PC-9 (cell line): ENCODE measurements around the gene RPS6KA5. TPM values are rescaled to one million over a fixed set of nuclear protein-coding genes. Genes with fewer than 3 reads are reported as not detected.
"Not testable (repeated sequence)": the region's sequence is repeated elsewhere in the genome, so short reads cannot be mapped to it uniquely, and the experiment has no call there.

ENCODE experiments used
- BruUV-seq: library from RNA; stranded (reverse); fragments of 400-500 nt; replicated peaks from 2 replicates; lab custom pipeline; 2021; lab: Mats Ljungman, UMichigan
- CTCF ChIA-PET: fragments of 300-600 bp; sonication (Branson Sonifier 250); formaldehyde crosslinking; loops from one replicate; lab custom pipeline; 2022; ENCODE audit warnings: antibody characterized with exemption; lab: Charles Lee
- POLR2A ChIA-PET: fragments of 300-600 bp; sonication (Branson Sonifier 250); formaldehyde crosslinking; loops from one replicate; lab custom pipeline; 2022; ENCODE audit warnings: antibody characterized with exemption; ENCODE audit not compliant: unreplicated experiment; lab: Charles Lee
- DNase-seq, 2 experiments: peaks; one replicate each; pipeline versions ENCODE4 v3.0.0 to v3.0.0-alpha.2; 2015 to 2022; ENCODE audit warnings: mixed read lengths in 1 of 2
- H2AFZ ChIP-seq: fragments of 200-600 bp; sonication (generic); 2 replicates; pipeline ENCODE4 v1.8.1; 2017; ENCODE audit warnings: antibody characterized with exemption
- H3F3A ChIP-seq: fragments of 200-600 bp; sonication (generic); 2 replicates; pipeline ENCODE4 v1.8.1; 2017; ENCODE audit warnings: antibody characterized with exemption, mild to moderate bottlenecking, low read depth; ENCODE audit not compliant: insufficient read depth
- H3K27ac ChIP-seq: fragments of 200-600 bp; sonication (generic); 2 replicates; pipeline ENCODE4 v1.6.1; 2016; ENCODE audit warnings: mixed run types
- H3K27me3 ChIP-seq: fragments of 200-600 bp; sonication (generic); 2 replicates; pipeline ENCODE4 v1.6.1; 2016; ENCODE audit warnings: low read depth, mixed run types; ENCODE audit not compliant: insufficient read depth
- H3K36me3 ChIP-seq: fragments of 200-600 bp; sonication (generic); 2 replicates; pipeline ENCODE4 v1.6.1; 2016; ENCODE audit warnings: low read depth, mixed run types
- H3K4me1 ChIP-seq: fragments of 200-600 bp; sonication (generic); replicated peaks from 2 replicates; pipeline ENCODE4 v1.6.1; 2016; ENCODE audit warnings: mixed run types; ENCODE audit not compliant: insufficient read depth
- H3K4me2 ChIP-seq: fragments of 200-600 bp; sonication (generic); 2 replicates; pipeline ENCODE4 v1.6.1; 2017; ENCODE audit warnings: mixed run types
- H3K4me3 ChIP-seq: fragments of 200-600 bp; sonication (generic); 2 replicates; pipeline ENCODE4 v1.6.1; 2016; ENCODE audit warnings: mixed run types
- H3K79me2 ChIP-seq: fragments of 200-600 bp; sonication (generic); 2 replicates; pipeline ENCODE4 v1.6.1; 2017; ENCODE audit warnings: low read depth, mixed run types
- H3K9me2 ChIP-seq: fragments of 200-600 bp; sonication (generic); 2 replicates; pipeline ENCODE4 v1.8.1; 2017; ENCODE audit warnings: mild to moderate bottlenecking; ENCODE audit not compliant: insufficient read depth
- H3K9me3 ChIP-seq: fragments of 200-600 bp; sonication (generic); 2 replicates; pipeline ENCODE4 v1.8.1; 2016; ENCODE audit warnings: low read depth; ENCODE audit not compliant: insufficient read depth
- H4K20me1 ChIP-seq: fragments of 200-600 bp; sonication (generic); 2 replicates; pipeline ENCODE4 v1.8.1; 2017; ENCODE audit not compliant: insufficient read depth
- EZH2 ChIP-seq: fragments of 200-600 bp; sonication (generic); IDR thresholded peaks from 2 replicates; pipeline ENCODE4 v1.8.0; 2017; ENCODE audit warnings: antibody characterized with exemption, low read depth
- intact Hi-C: fragments of 100-400 bp; cut with micrococcal nuclease; formaldehyde crosslinking; loops from one replicate; pipeline ENCODE4 v1.10.0; 2022; ENCODE audit not compliant: unreplicated experiment
- total RNA-seq: library from RNA; stranded (reverse); gene quantifications from 2 replicates; pipeline ENCODE4 v1.2.3, GENCODE V29; 2021
- TF ChIP-seq, protein P1 (sequence below): fragments of 200-600 bp; sonication (generic); conservative IDR thresholded peaks from 2 replicates; pipeline ENCODE4 v1.6.1; 2017; ENCODE audit warnings: mixed run types, antibody characterized with exemption, mild to moderate bottlenecking, moderate library complexity

Gene RPS6KA5
- total RNA-seq, 1 experiment from 2014 or later = 3.5 TPM

DNA sequence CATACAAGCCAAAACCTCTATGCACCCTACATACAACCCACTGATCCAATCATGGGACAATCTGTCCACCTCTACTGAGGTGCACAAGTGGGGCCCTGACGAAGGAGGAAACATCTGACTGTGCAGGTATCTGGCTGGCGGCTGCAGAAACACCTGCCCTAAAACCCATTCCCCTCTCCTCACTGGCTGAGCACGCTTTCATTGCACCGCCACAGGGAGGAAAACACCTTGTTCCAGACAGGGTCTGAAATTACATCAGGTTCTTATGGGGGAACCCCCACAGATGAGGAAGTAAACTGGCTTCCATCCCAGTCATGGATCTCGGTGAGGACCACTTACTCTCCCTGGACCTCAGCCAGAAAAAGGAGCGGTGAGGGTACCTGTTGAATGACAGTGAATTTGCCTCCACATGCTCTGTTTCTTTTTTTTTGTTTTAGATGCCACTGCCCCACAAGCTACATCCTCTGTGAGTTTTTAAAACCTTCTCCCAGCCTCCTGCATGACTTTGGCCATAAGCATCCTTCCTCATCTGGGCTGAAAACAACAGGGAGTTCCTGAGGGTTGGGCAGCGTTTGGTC lies 29.6 kb upstream of the RPS6KA5 start:
- H3K36me3 ChIP-seq = no peaks in the 10 kb centered on the region
- H3F3A ChIP-seq = no peaks in the 10 kb centered on the region
- H3K79me2 ChIP-seq = no peaks in the 10 kb centered on the region
- H3K9me3 ChIP-seq = no peaks in the 10 kb centered on the region
- ChIA-PET CTCF (no interaction called here), POLR2A (no interaction called here)
- no peaks in the 10 kb centered on the region for H3K4me1 ChIP-seq
- H3K9me2 ChIP-seq = no peaks in the 10 kb centered on the region
- H3K4me2 ChIP-seq = no peak overlapping the region
- no peak overlapping the region for H2AFZ ChIP-seq
- DNase-seq = no peak
- TF ChIP-seq, protein P1, sequence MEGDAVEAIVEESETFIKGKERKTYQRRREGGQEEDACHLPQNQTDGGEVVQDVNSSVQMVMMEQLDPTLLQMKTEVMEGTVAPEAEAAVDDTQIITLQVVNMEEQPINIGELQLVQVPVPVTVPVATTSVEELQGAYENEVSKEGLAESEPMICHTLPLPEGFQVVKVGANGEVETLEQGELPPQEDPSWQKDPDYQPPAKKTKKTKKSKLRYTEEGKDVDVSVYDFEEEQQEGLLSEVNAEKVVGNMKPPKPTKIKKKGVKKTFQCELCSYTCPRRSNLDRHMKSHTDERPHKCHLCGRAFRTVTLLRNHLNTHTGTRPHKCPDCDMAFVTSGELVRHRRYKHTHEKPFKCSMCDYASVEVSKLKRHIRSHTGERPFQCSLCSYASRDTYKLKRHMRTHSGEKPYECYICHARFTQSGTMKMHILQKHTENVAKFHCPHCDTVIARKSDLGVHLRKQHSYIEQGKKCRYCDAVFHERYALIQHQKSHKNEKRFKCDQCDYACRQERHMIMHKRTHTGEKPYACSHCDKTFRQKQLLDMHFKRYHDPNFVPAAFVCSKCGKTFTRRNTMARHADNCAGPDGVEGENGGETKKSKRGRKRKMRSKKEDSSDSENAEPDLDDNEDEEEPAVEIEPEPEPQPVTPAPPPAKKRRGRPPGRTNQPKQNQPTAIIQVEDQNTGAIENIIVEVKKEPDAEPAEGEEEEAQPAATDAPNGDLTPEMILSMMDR = no peak
- TF ChIP-seq EZH2 = no peak
- no peak overlapping the region for H3K4me3 ChIP-seq
- no peaks in the 10 kb centered on the region for H4K20me1 ChIP-seq
- intact Hi-C loops = no loop called here
- H3K27me3 ChIP-seq = no peaks in the 10 kb centered on the region
- no peak overlapping the region for H3K27ac ChIP-seq
- BruUV-seq = no TSS peak

GRCh38 chr14:91088585-91089235 lies 28.3 kb upstream of the RPS6KA5 start:
- ChIA-PET CTCF (no interaction called here), POLR2A (no interaction called here)
- Histone ChIP-seq H3K36me3 (no peaks in the 10 kb centered on the region), H3K4me1 (no peaks in the 10 kb centered on the region), H3K9me2 (no peaks in the 10 kb centered on the region), H3K79me2 (no peaks in the 10 kb centered on the region), H2AFZ (no peak overlapping the region), H4K20me1 (no peaks in the 10 kb centered on the region), H3K9me3 (no peaks in the 10 kb centered on the region), H3K27me3 (no peaks in the 10 kb centered on the region), H3F3A (no peaks in the 10 kb centered on the region), H3K4me3 (no peak overlapping the region), H3K27ac (no peak overlapping the region), H3K4me2 (no peak overlapping the region)
- TF ChIP-seq EZH2 = no peak
- TF ChIP-seq, protein P1 = no peak
- no TSS peak for BruUV-seq
- no peak for DNase-seq
- intact Hi-C loops = no loop called here

DNA sequence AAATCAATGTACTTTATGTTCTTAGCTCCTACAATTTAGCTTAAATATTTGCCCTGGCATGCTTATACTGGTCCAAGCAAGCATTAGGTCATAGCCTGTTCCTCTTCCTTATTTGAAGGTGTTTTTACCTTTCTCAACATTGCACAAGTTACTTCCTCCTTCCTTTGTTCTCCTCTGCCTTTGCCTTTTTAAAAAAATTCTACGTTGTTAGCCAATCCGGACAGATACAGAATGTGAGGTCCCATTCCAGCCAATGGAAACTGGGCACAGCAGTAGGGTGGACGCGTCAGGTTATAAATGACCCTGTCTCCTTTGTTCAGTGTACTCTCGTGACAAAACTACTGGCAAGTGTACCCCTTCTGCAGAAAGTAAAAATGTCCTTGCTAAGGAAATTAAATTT lies 27.0 kb upstream of the RPS6KA5 start:
- H3K27ac ChIP-seq, CTCF ChIA-PET, BruUV-seq, H3K9me3 ChIP-seq, H3K4me2 ChIP-seq, intact Hi-C loops, H3K4me3 ChIP-seq, H2AFZ ChIP-seq, H4K20me1 ChIP-seq, H3K36me3 ChIP-seq, POLR2A ChIA-PET, H3K79me2 ChIP-seq, H3F3A ChIP-seq, H3K9me2 ChIP-seq, DNase-seq, H3K4me1 ChIP-seq, H3K27me3 ChIP-seq: not testable (repeated sequence)
